Caco-2 (cell line): Measurements from ENCODE around the gene FAAP24. TPM values are rescaled to one million over a fixed set of nuclear protein-coding genes. Genes with fewer than 3 reads are reported as not detected.

ENCODE experiments used
- Bru-seq: library from RNA; stranded (reverse); fragments of 400-500 nt; gene quantifications from one replicate; lab custom pipeline; 2021; lab: Mats Ljungman, UMichigan
- BruChase-seq, 2 experiments: library from RNA; stranded (reverse); fragments of 400-500 nt; gene quantifications; one replicate each; lab custom pipeline; 2021; lab: Mats Ljungman, UMichigan
- BruUV-seq: library from RNA; stranded (reverse); fragments of 400-500 nt; replicated peaks from 2 replicates; lab custom pipeline; 2021; lab: Mats Ljungman, UMichigan
- CTCF ChIA-PET: fragments of 300-600 bp; sonication (Branson Sonifier 250); formaldehyde crosslinking; loops from one replicate; lab custom pipeline; 2022; ENCODE audit warnings: antibody characterized with exemption; lab: Charles Lee
- POLR2A ChIA-PET: fragments of 300-600 bp; sonication (Branson Sonifier 250); formaldehyde crosslinking; loops from one replicate; lab custom pipeline; 2022; ENCODE audit warnings: antibody characterized with exemption; lab: Charles Lee
- DNase-seq, 2 experiments: peaks; one replicate each; pipeline versions ENCODE4 v3.0.0 to v3.0.0-alpha.2; 2020 to 2022
- H3K27me3 ChIP-seq: replicated peaks from 2 replicates; pipeline ENCODE4 v1.6.0; 2011; ENCODE audit warnings: low read length; ENCODE audit not compliant: control insufficient read depth, insufficient read depth
- H3K36me3 ChIP-seq: 2 replicates; pipeline ENCODE4 v1.5.1; 2011; ENCODE audit warnings: low read length; ENCODE audit not compliant: control insufficient read depth, insufficient read depth
- H3K4me1 ChIP-seq: fragments of 250-450 bp; sonication (Bioruptor Pico); 2 replicates; pipeline ENCODE4 v1.5.1; 2020; ENCODE audit warnings: mild to moderate bottlenecking
- H3K4me3 ChIP-seq: 2 replicates; pipeline ENCODE4 v1.5.1; 2011; ENCODE audit warnings: low read depth, mild to moderate bottlenecking, control low read depth, low read length
- H3K9me3 ChIP-seq: fragments of 250-450 bp; sonication (Bioruptor Pico); 2 replicates; pipeline ENCODE4 v1.5.1; 2020; ENCODE audit warnings: mild to moderate bottlenecking, moderate library complexity
- H3K27ac Mint-ChIP-seq: one replicate; pipeline ENCODE4 v1.8.0; 2022; ENCODE audit warnings: mixed read lengths; ENCODE audit not compliant: unreplicated experiment
- H3K27me3 Mint-ChIP-seq: one replicate; pipeline ENCODE4 v1.8.0; 2022; ENCODE audit warnings: mixed read lengths; ENCODE audit not compliant: insufficient read depth, unreplicated experiment
- H3K36me3 Mint-ChIP-seq: one replicate; pipeline ENCODE4 v1.8.0; 2022; ENCODE audit warnings: mild to moderate bottlenecking, mixed read lengths; ENCODE audit not compliant: insufficient read depth, unreplicated experiment
- H3K4me1 Mint-ChIP-seq: one replicate; pipeline ENCODE4 v1.8.0; 2022; ENCODE audit warnings: low read depth, mixed read lengths; ENCODE audit not compliant: unreplicated experiment
- H3K4me3 Mint-ChIP-seq: one replicate; pipeline ENCODE4 v1.8.0; 2022; ENCODE audit warnings: mild to moderate bottlenecking, moderate library complexity, mixed read lengths; ENCODE audit not compliant: unreplicated experiment
- H3K9me3 Mint-ChIP-seq: one replicate; pipeline ENCODE4 v1.8.0; 2022; ENCODE audit warnings: mixed read lengths; ENCODE audit not compliant: unreplicated experiment
- CTCF ChIP-seq, 2 experiments: fragments of 200-600 bp in 1 of 2; IDR thresholded peaks; 1 replicate in 1 of 2; 2 replicates in 1 of 2; pipeline versions ENCODE4 v1.5.1 to v1.8.0; 2011 to 2022; ENCODE audit warnings: antibody characterized with exemption in 1 of 2, control low read depth in 1 of 2, inconsistent platforms in 1 of 2, low read depth in 1 of 2, low read length in 1 of 2, mild to moderate bottlenecking in 1 of 2, moderate library complexity in 1 of 2; ENCODE audit not compliant: insufficient read depth in 1 of 2, severe bottlenecking in 1 of 2, unreplicated experiment in 1 of 2
- intact Hi-C: fragments of 100-400 bp; cut with micrococcal nuclease; formaldehyde crosslinking; loops from one replicate; pipeline ENCODE4 v1.10.0; 2022; ENCODE audit not compliant: unreplicated experiment
- long read RNA-seq: library from polyadenylated mRNA; stranded (forward); transcript quantifications from one replicate; pipeline ENCODE4 v2.0.0, GENCODE V29; 2022
- total RNA-seq: library from RNA; stranded (reverse); gene quantifications from 2 replicates; pipeline ENCODE4 v1.2.3, GENCODE V29; 2022

FAAP24 gene
- 9.6 and 12.0 TPM in 2 replicates for total RNA-seq
- percentile 59 among the genes with signal in this experiment for Bru-seq, nascent RNA
- BruChase-seq, experiment 1, labeled RNA remaining after a 2-hour chase = percentile 68 among the genes with signal in this experiment
- percentile 66 among the genes with signal in this experiment for BruChase-seq, experiment 2, labeled RNA remaining after a 6-hour chase
- long read RNA-seq, transcript FAAP24-202 (5 exons, 2,298 nt) = major isoform, 17 of 22 reads
- long read RNA-seq, partial matches to known transcripts = 0 of 22 reads
- long read RNA-seq, other reads (novel, unspliced or antisense) = 3 of 22 reads

- DNase-seq = peak; percentile 99 to 100
- BruUV-seq = no TSS peak
- POLR2A ChIA-PET = interaction anchor here (0.9 to 1.1 kb wide), 2 partner anchors 39 to 205 kb away, joined by 3 to 7 read pairs; no protein-coding TSS in a partner anchor
- Mint-ChIP-seq H3K4me1 (no peaks in the 10 kb centered on the region), H3K9me3 (no peaks in the 10 kb centered on the region), H3K4me3 (peak within 1 kb of the TSS; percentile 88), H3K27me3 (no peaks in the 10 kb centered on the region), H3K27ac (peak within 1 kb of the TSS; percentile 91), H3K36me3 (peaks cover 59% of the 10 kb centered on the region)
- Histone ChIP-seq H3K36me3 (peaks cover under 1% of the 10 kb centered on the region; the same call in 1 of the 2 replicates), H3K27me3 (no peaks in the 10 kb centered on the region), H3K4me1 (no peaks in the 10 kb centered on the region; the same call in 1 of the 2 replicates), H3K9me3 (no peaks in the 10 kb centered on the region), H3K4me3 (peak within 1 kb of the TSS; percentile 66)
- CTCF ChIA-PET = interaction anchor here (0.6 to 0.8 kb wide), 3 partner anchors 123 to 205 kb away, joined by 3 read pairs; no protein-coding TSS in a partner anchor
- intact Hi-C loops = loop anchor here (1.0 to 5.0 kb wide), 4 partner anchors 76 to 205 kb away; no protein-coding TSS in a partner anchor
- TF ChIP-seq CTCF (IDR thresholded peaks at IDR 0.05; ENCODE audit: insufficient read depth in 1 of 2, low read depth in 1 of 2, low read length in 1 of 2, severe bottlenecking in 1 of 2, unreplicated experiment in 1 of 2) = no peak
Measured at GRCh38 chr19:32971715-32972540, at the start of gene FAAP24, which contains the start of gene CEP89. FAAP24 (plus strand) TSS chr19:32972242; CDS start chr19:32973197, 955 bp downstream. CEP89 (minus strand) TSS chr19:32971958; CDS start chr19:32971874, 84 bp downstream.

- H3K9me3 Mint-ChIP-seq = peaks cover 23% of the 10 kb centered on the region
- H3K27ac Mint-ChIP-seq = no peak overlapping the region
- Histone ChIP-seq H3K4me1 (no peaks in the 10 kb centered on the region), H3K4me3 (no peak overlapping the region), H3K9me3 (peaks cover 8% of the 10 kb centered on the region; the same call in 1 of the 2 replicates), H3K27me3 (no peaks in the 10 kb centered on the region), H3K36me3 (no peaks in the 10 kb centered on the region; the same call in 1 of the 2 replicates)
- no peaks in the 10 kb centered on the region for H3K4me1 Mint-ChIP-seq
- no peaks in the 10 kb centered on the region for H3K27me3 Mint-ChIP-seq
- H3K36me3 Mint-ChIP-seq = peaks cover 12% of the 10 kb centered on the region
- DNase-seq = no peak
- POLR2A ChIA-PET = no interaction called here
- intact Hi-C loops = no loop called here
- CTCF ChIA-PET = no interaction called here
- no peak overlapping the region for H3K4me3 Mint-ChIP-seq
- no TSS peak for BruUV-seq
- TF ChIP-seq CTCF (IDR thresholded peaks at IDR 0.05; ENCODE audit: insufficient read depth in 1 of 2, low read depth in 1 of 2, low read length in 1 of 2, severe bottlenecking in 1 of 2, unreplicated experiment in 1 of 2) = no peak
Measured at GRCh38 chr19:32924200-32924599, 47.8 kb upstream of the FAAP24 start.

- ChIA-PET CTCF (no interaction called here), POLR2A (no interaction called here)
- Histone ChIP-seq H3K9me3 (peaks cover 8% of the 10 kb centered on the region; the same call in 1 of the 2 replicates), H3K27me3 (no peaks in the 10 kb centered on the region), H3K36me3 (no peaks in the 10 kb centered on the region; the same call in 1 of the 2 replicates), H3K4me1 (no peaks in the 10 kb centered on the region), H3K4me3 (no peak overlapping the region)
- Mint-ChIP-seq H3K27ac (no peak overlapping the region), H3K36me3 (peaks cover 12% of the 10 kb centered on the region), H3K4me1 (no peaks in the 10 kb centered on the region), H3K4me3 (no peak overlapping the region), H3K27me3 (no peaks in the 10 kb centered on the region), H3K9me3 (peaks cover 23% of the 10 kb centered on the region)
- no peak for DNase-seq
- intact Hi-C loops = no loop called here
- BruUV-seq = no TSS peak
- TF ChIP-seq CTCF (IDR thresholded peaks at IDR 0.05; ENCODE audit: insufficient read depth in 1 of 2, low read depth in 1 of 2, low read length in 1 of 2, severe bottlenecking in 1 of 2, unreplicated experiment in 1 of 2) = no peak
Measured at GRCh38 chr19:32928806-32929205, 43.2 kb upstream of the FAAP24 start.
